DMS79 treated with DMSO at 0.1 percent for 48 hours (cell line): Measurements from ENCODE around the gene BBS10.
"Not testable (repeated sequence)": the region's sequence is repeated elsewhere in the genome, so short reads cannot be mapped to it uniquely, and the experiment has no call there.

Experiments
- DNase-seq: peaks from one replicate; lab custom pipeline; 2025; lab: John Stamatoyannopoulos, UW

The BBS10 gene

GRCh38 chr12:76329606-76330005, 18.6 kb downstream of the BBS10 start:
- DNase-seq: no peak

- DNase-seq: no peak
Observed at GRCh38 chr12:76329159-76329558, 19.1 kb downstream of the BBS10 start.

- not testable (repeated sequence) for DNase-seq
Observed at GRCh38 chr12:76319595-76320319, 28.5 kb downstream of the BBS10 start.

- DNase-seq: no peak
Observed at GRCh38 chr12:76318773-76319594, 29.2 kb downstream of the BBS10 start.

- DNase-seq: no peak
Observed at GRCh38 chr12:76317976-76318375, 30.2 kb downstream of the BBS10 start.

- no peak for DNase-seq
Observed at GRCh38 chr12:76316468-76316867, 31.7 kb downstream of the BBS10 start.

GRCh38 chr12:76313299-76313698, 34.9 kb downstream of the BBS10 start:
- DNase-seq: no peak

GRCh38 chr12:76312315-76312714, 35.9 kb downstream of the BBS10 start:
- no peak for DNase-seq

- no peak for DNase-seq
Observed at GRCh38 chr12:76311796-76312195, 36.4 kb downstream of the BBS10 start.

GRCh38 chr12:76310110-76310509, 38.1 kb downstream of the BBS10 start:
- no peak for DNase-seq

- no peak for DNase-seq
Observed at GRCh38 chr12:76308866-76309265, 39.3 kb downstream of the BBS10 start.

GRCh38 chr12:76307083-76307482, 41.1 kb downstream of the BBS10 start:
- no peak for DNase-seq

GRCh38 chr12:76303989-76304460, 44.2 kb downstream of the BBS10 start:
- no peak for DNase-seq

GRCh38 chr12:76303365-76303764, 44.9 kb downstream of the BBS10 start:
- no peak for DNase-seq

- DNase-seq: no peak
Observed at GRCh38 chr12:76300297-76300665, 47.9 kb downstream of the BBS10 start.

- DNase-seq: no peak
Observed at GRCh38 chr12:76299536-76300296, 48.5 kb downstream of the BBS10 start.
